Uterus (tissue), 2 donors: Measurements from ENCODE around the gene PANK4.

Experiments
- POLR2A ChIP-seq, 2 donors: fragments of 450-650 bp; IDR thresholded peaks; one replicate each; pipeline ENCODE4 v1.6.1; 2016; ENCODE audit warnings: antibody characterized with exemption in 2 of 2, mild to moderate bottlenecking in 1 of 2, moderate library complexity in 1 of 2
- TF ChIP-seq, protein P1 (sequence below), 4 experiments: fragments of 200-600 bp in 2 of 4; fragments of 450-650 bp in 2 of 4; sonication (generic) in 2 of 4; IDR thresholded peaks; one replicate each; pipeline ENCODE4 v1.5.1; 2016 to 2019; ENCODE audit warnings: antibody characterized with exemption in 4 of 4, mild to moderate bottlenecking in 2 of 4, moderate library complexity in 1 of 4

GRCh38 chr1:2520806-2521205, 5.6 kb downstream of the PANK4 start:
- TF ChIP-seq, protein P1, sequence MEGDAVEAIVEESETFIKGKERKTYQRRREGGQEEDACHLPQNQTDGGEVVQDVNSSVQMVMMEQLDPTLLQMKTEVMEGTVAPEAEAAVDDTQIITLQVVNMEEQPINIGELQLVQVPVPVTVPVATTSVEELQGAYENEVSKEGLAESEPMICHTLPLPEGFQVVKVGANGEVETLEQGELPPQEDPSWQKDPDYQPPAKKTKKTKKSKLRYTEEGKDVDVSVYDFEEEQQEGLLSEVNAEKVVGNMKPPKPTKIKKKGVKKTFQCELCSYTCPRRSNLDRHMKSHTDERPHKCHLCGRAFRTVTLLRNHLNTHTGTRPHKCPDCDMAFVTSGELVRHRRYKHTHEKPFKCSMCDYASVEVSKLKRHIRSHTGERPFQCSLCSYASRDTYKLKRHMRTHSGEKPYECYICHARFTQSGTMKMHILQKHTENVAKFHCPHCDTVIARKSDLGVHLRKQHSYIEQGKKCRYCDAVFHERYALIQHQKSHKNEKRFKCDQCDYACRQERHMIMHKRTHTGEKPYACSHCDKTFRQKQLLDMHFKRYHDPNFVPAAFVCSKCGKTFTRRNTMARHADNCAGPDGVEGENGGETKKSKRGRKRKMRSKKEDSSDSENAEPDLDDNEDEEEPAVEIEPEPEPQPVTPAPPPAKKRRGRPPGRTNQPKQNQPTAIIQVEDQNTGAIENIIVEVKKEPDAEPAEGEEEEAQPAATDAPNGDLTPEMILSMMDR (IDR thresholded peaks at IDR 0.05), result no peak
- TF ChIP-seq POLR2A (IDR thresholded peaks at IDR 0.05), result no peak
